22Rv1 (cell line): Measurements from ENCODE around the gene SPATA13.

Source experiments
- CTCF ChIP-seq: fragments of 450-650 bp; IDR thresholded peaks from 2 replicates; pipeline ENCODE4 v1.5.1; 2017; ENCODE audit warnings: mild to moderate bottlenecking
- ZFX ChIP-seq: fragments of 450-650 bp; IDR thresholded peaks from 2 replicates; pipeline ENCODE4 v1.6.1; 2017; ENCODE audit warnings: antibody characterized with exemption, borderline replicate concordance

GRCh38 chr13:24293746-24294145, 133.2 kb downstream of the SPATA13 start:
- no peak for TF ChIP-seq CTCF
- TF ChIP-seq ZFX = no peak
